ENCODE data around the gene MAU2. TPM values are rescaled to one million over a fixed set of nuclear protein-coding genes. Genes with fewer than 3 reads are reported as not detected.

MAU2 gene
- total RNA-seq, 1 donor from 2014 or later, result 12.1 TPM

DNA sequence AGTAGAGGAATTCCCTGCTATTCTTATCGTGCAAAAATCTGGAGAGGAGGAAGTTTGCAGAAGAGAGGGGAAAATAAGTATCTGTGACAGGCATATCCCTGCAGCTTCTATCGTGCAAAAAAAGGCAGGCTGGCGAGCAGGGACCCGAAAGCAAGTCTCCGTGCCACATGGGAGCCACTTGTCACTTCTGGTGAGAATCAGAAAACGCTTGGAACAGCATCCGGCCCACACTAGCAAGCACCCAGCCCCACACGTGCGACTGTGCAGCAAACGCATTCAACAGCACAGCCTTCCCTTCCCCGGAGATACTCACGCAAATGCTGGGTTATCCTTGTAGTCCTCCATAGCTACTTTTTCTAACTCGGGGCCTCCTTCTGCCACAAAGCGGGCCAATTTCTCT, 17.2 kb upstream of the MAU2 start:
- no peaks in the 10 kb centered on the region for H3K27me3 ChIP-seq (ENCODE audit: control insufficient read depth, insufficient read depth, low read length)
- H3K4me3 ChIP-seq (ENCODE audit: low read depth, low read length), result no peak overlapping the region
- TF ChIP-seq, protein P1, sequence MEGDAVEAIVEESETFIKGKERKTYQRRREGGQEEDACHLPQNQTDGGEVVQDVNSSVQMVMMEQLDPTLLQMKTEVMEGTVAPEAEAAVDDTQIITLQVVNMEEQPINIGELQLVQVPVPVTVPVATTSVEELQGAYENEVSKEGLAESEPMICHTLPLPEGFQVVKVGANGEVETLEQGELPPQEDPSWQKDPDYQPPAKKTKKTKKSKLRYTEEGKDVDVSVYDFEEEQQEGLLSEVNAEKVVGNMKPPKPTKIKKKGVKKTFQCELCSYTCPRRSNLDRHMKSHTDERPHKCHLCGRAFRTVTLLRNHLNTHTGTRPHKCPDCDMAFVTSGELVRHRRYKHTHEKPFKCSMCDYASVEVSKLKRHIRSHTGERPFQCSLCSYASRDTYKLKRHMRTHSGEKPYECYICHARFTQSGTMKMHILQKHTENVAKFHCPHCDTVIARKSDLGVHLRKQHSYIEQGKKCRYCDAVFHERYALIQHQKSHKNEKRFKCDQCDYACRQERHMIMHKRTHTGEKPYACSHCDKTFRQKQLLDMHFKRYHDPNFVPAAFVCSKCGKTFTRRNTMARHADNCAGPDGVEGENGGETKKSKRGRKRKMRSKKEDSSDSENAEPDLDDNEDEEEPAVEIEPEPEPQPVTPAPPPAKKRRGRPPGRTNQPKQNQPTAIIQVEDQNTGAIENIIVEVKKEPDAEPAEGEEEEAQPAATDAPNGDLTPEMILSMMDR (IDR thresholded peaks at IDR 0.05; ENCODE audit: insufficient read depth, low read length, severe bottlenecking), result no peak
- peaks cover 26% of the 10 kb centered on the region for H3K36me3 ChIP-seq (ENCODE audit: control insufficient read depth, insufficient read depth, low read length)
- no peak for FAIRE-seq
- no peak for DNase-seq (ENCODE audit: low read depth)

DNA sequence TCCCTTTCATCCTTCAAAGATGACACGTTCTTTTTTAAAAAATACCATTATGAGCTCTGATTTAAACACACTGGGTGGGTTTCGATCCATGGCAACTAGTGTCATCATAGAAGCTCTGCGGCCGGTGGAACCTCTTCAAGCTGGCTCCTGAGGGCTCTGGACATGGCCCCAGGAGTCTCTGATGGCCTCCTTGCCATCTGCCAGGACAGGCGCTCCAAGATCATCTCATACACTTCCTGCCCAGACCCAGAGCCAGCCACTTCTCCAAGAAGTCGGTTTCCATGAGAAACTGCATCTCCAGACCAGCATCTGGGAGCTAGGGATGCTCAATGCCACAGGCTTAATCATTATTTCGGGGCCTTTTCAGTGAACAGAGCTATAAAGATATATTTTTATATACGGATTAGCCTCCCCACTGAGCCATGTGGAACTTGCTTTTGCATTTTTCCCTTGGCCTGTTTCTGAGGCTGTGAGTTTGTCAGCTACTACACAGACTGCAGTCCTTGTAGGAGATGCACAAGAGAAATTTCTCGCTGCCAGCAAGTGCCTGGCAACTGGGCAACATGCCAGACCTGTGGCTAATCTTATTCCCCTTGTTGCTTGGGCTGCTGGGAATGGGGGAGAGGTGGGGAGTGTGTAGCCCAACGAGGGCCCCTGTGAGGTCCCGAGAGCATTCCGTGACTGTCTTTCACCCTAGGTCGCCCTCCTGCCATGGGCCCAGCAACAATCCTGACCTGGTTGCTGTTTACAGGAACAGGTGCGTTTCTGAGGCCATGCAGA, 16.3 kb upstream of the MAU2 start:
- peaks cover 29% of the 10 kb centered on the region for H3K36me3 ChIP-seq (ENCODE audit: control insufficient read depth, insufficient read depth, low read length)
- TF ChIP-seq, protein P1 (IDR thresholded peaks at IDR 0.05; ENCODE audit: insufficient read depth, low read length, severe bottlenecking), result no peak

DNA sequence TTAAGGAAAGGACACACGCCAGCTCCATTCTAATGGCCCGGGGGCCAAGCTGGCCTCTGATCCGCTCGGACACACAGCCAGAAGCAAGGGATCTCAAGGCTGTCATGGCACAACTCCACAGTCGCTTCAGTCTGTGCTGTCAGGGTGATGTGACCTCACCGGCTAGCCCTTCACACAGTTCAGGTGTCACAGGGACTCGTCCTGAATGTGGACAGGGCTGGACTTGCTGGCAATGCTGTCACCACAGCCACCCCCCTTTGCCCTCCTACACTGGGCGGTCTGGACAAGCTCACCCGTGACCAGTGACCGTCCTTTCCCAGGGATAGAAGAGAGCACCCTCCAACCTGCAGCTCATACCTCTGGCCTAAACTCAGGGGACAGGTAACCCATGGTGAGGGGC, 15.6 kb upstream of the MAU2 start:
- FAIRE-seq (no peak), DNase-seq (ENCODE audit: low read depth) (no peak)
- TF ChIP-seq, protein P1 (IDR thresholded peaks at IDR 0.05; ENCODE audit: insufficient read depth, low read length, severe bottlenecking), result no peak
- H3K4me3 ChIP-seq (ENCODE audit: low read depth, low read length), result no peak overlapping the region
- H3K27me3 ChIP-seq (ENCODE audit: control insufficient read depth, insufficient read depth, low read length), result no peaks in the 10 kb centered on the region
- H3K36me3 ChIP-seq (ENCODE audit: control insufficient read depth, insufficient read depth, low read length), result peaks cover 32% of the 10 kb centered on the region

More for the DNA sequence above, 16.3 kb upstream of the MAU2 start:
- no peak for DNase-seq (ENCODE audit: low read depth)
- H3K4me3 ChIP-seq (ENCODE audit: low read depth, low read length), result no peak overlapping the region
- FAIRE-seq, result no peak
- H3K27me3 ChIP-seq (ENCODE audit: control insufficient read depth, insufficient read depth, low read length), result no peaks in the 10 kb centered on the region

DNA sequence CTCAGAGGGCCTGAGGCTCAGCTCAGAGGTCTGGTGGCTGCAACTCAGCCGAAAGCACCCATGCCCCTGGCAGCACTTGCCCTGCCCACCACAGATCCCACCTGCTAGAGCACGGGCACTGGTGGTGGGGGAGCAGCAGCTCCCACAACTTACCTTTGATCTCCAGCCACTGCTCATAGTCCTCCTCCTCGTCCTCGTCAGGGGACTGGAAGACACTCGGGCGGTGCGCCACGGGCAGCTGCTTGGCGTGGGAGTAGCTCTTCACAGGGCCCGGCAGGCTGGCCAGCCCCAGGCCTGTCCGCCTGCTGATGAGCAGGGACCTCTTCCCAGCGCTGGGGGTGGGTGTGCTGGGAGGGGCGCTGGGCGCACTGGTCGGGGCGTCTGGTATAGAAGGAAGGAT, 14.9 kb upstream of the MAU2 start:
- no peak for FAIRE-seq
- TF ChIP-seq, protein P1 (IDR thresholded peaks at IDR 0.05; ENCODE audit: insufficient read depth, low read length, severe bottlenecking), result no peak
- Histone ChIP-seq H3K36me3 (ENCODE audit: control insufficient read depth, insufficient read depth, low read length) (peaks cover 33% of the 10 kb centered on the region), H3K4me3 (ENCODE audit: low read depth, low read length) (no peak overlapping the region), H3K27me3 (ENCODE audit: control insufficient read depth, insufficient read depth, low read length) (no peaks in the 10 kb centered on the region)
- DNase-seq (ENCODE audit: low read depth), result no peak

DNA sequence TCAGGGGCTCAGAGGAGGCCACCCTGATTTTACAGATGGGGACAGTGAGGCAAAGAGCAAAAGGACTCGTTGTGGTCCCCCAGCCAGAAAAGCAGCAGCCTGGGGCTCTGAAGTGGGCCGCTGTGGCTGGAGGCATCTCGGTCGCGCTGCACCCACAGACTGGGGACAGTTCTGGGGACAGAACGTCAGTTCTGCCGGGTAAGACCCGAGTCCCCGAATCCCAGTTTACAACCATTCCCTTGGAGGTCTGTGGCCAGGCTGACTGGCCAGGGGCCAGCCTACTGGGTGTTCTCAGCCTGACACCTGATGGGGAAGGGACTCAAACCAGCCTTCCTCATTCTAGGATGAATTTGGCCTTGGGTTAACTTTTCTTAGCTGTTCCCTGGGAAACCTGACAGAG, 14.4 kb upstream of the MAU2 start:
- Histone ChIP-seq H3K36me3 (ENCODE audit: control insufficient read depth, insufficient read depth, low read length) (peaks cover 32% of the 10 kb centered on the region), H3K27me3 (ENCODE audit: control insufficient read depth, insufficient read depth, low read length) (no peaks in the 10 kb centered on the region), H3K4me3 (ENCODE audit: low read depth, low read length) (no peak overlapping the region)
- no peak for FAIRE-seq
- TF ChIP-seq, protein P1 (IDR thresholded peaks at IDR 0.05; ENCODE audit: insufficient read depth, low read length, severe bottlenecking), result no peak
- no peak for DNase-seq (ENCODE audit: low read depth)

DNA sequence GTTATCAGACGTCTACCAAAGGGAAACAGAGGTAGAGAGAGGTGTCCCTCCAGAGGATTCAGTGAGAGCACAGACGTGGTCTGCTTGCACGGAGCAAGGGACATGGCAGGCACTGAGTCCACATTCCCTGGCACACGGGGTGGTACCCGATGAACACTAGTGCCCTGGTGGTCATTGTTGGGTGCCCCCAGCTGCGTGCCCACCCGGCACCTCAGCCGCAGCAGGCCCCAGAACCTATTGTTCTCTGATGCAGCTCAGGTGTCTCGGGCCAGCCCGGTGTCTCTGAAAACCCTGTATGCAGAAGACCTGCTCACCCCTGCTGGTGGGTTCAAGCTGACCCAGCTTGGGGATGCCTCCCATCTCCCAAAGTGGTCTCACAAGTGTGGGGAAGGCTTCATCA, 12.3 kb upstream of the MAU2 start:
- FAIRE-seq (peak; percentile 23), DNase-seq (ENCODE audit: low read depth) (no peak)
- no peak overlapping the region for H3K4me3 ChIP-seq (ENCODE audit: low read depth, low read length)
- H3K36me3 ChIP-seq (ENCODE audit: control insufficient read depth, insufficient read depth, low read length), result peaks cover 21% of the 10 kb centered on the region
- no peaks in the 10 kb centered on the region for H3K27me3 ChIP-seq (ENCODE audit: control insufficient read depth, insufficient read depth, low read length)
- TF ChIP-seq, protein P1 (IDR thresholded peaks at IDR 0.05; ENCODE audit: insufficient read depth, low read length, severe bottlenecking), result no peak

All from bronchial epithelial cell (primary cell).